ENCODE measurements around the gene AFF3. TPM values are rescaled to one million over a fixed set of nuclear protein-coding genes. Genes with fewer than 3 reads are reported as not detected.

The AFF3 gene
- polyA plus RNA-seq, 3 donors: 22.1 to 24.9 (median 24.2) TPM

GRCh38 chr2:99886418-99886817 is 256.0 kb downstream of the AFF3 start:
- DNase-seq (ENCODE audit: extremely low read depth in 1 of 11, low read depth in 9 of 11, low spot score in 4 of 11): no peak

GRCh38 chr2:99883358-99883757 is 259.0 kb downstream of the AFF3 start:
- DNase-seq (ENCODE audit: extremely low read depth in 1 of 11, low read depth in 9 of 11, low spot score in 4 of 11): peak in 5 of 11 donors; percentile 38 to 73 (median 54)

DNA sequence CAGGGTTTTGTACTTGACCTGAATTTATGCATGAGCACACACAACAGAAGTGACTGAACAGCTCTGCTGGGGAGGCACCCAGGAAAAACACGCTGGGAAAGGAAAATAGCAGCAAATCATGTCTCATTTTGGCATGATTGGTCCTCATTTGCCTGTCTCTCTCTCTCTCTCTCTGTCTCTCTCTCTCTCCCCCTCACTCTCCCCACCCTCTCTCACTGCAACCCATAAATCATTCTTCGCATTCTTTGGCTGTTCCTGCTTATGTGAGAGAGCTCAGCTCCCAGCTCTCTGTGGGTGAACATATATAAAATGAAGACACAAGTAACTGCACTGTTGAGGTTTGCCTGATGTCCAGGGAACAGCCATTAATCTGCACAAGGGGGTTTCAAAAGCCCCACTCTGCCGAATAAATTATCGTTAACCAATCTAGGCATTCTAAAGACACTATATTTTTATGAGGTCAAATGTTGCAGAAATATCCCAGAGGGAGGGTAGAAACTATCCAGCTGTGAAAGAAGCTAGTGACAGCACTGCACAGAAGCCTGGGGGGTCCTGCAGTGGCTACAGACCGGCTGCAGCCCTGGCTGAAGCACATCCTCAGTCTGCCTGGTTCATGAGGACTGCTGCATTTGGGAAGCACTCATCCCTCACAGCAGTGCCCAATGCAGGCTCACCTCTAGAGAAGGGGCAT is 260.3 kb downstream of the AFF3 start:
- peak; percentile 72 to 94 (median 85) for DNase-seq (ENCODE audit: extremely low read depth in 1 of 11, low read depth in 9 of 11, low spot score in 4 of 11)

GRCh38 chr2:99880964-99881294 is 261.5 kb downstream of the AFF3 start:
- no peak for DNase-seq (ENCODE audit: extremely low read depth in 1 of 11, low read depth in 9 of 11, low spot score in 4 of 11)

DNA sequence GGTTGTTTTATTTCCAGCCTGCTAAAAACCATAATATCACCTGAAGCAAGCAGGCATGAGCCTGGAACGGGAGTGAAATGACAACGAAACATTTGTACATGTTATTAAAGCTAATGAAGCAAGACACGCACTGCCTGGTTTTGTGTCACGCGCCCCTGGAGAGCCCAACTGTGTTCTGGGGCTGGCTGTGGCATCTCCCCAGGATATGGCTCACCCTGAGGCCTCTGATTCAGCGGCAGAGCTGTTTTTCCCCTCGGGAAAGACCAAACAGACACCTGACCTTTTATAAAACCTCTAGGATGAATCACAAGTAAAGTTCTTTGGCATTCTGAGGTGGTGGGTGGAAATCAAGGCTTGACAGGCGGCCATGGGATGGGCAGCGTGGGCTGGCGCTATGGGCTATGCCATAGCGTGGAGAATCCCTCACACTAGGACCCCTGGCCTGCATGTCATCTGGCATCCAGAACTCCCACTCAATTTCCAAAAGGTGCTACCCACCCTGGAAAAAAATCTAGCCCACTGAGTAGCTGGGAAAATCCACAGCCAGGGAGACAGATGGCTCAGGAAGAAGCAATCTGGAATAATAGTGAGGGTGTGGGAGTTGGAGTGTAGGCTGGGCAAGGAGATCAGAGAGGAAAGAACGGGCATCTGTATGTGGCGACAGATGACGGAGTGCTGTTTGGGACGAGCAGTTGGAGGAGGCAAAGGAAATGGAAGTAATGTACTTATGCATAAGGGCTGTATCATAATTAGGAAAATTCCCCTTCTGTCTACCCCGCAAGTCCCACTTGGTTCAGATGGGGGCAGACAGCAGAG is 262.0 kb downstream of the AFF3 start:
- no peak for DNase-seq (ENCODE audit: extremely low read depth in 1 of 11, low read depth in 9 of 11, low spot score in 4 of 11)

DNA sequence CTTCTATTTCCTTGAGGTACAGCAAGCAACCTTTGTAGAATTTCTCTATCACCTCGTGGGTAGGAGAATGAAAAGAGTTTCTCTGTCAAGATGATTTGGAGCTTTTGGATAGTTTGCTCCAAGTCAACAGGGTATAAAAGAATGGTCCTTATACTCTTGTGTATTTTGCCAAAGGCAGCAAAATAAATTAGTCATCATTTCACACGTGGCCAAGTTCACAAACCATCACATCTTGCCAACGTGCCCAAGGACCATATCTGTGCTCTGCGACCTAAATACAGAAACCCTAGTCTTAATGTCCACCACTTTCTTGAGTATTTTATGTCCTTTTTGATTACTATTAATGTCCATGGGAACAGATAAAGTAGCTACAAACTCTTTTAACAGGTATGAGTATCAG is 262.9 kb downstream of the AFF3 start:
- DNase-seq (ENCODE audit: extremely low read depth in 1 of 11, low read depth in 9 of 11, low spot score in 4 of 11): no peak

DNA sequence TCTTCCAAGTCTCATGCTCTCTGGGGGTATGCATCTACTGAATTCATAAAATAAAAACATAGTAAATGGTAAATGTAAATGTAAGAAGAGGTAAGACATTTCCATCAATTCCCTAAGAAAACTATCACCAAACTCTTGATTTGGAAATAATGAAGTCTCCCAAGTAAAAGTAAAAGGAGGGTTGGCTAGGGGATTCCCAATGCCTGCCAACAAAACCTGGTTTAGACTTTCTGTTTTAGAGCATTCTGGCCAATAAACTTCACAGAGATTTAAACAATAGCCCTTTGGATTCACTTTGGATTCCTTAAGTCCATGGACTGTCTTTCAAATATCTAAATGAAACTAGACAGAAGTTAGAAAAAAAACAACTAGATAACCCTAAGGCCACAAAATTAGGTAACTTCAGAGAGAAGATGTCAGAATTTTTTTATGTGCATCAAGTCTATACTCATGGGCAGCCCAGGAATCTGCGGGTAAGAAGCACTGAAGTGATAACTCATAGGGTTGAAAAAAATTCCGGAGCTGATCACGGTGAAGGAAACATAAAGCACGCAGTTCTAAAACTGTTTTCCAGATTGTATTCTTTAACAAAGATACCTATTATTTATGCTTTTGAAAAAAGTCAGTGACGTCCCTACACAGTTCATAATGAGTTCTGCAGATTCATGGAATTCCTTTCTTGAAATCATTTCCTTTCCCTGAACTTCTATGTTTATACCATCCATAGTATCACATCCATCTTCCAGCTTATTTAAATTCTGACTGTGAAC is 263.6 kb downstream of the AFF3 start:
- DNase-seq (ENCODE audit: extremely low read depth in 1 of 11, low read depth in 9 of 11, low spot score in 4 of 11): no peak

- no peak for DNase-seq (ENCODE audit: extremely low read depth in 1 of 11, low read depth in 9 of 11, low spot score in 4 of 11)
These were observed 264.4 kb downstream of the AFF3 start for GRCh38 chr2:99877963-99878362.

DNA sequence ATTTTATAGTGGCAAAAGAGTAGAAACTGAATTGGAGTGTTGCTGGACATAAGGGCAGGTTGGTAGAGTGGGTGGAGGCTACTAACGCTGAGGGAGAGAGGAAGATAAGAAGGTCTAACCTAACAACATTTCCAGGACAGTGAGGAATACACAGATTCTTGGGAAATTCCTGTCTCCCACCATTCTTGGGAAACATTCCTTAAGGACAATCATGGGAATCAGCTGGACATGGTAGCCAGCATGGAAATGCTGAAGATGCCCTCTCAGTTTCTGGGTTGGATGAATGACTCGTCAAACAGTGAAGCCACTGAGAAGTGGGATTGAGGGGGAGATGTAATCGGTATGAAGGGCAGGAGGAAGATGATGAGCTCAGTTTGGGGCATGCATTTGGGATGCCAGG is 265.4 kb downstream of the AFF3 start:
- DNase-seq (ENCODE audit: extremely low read depth in 1 of 11, low read depth in 9 of 11, low spot score in 4 of 11): no peak

- DNase-seq (ENCODE audit: extremely low read depth in 1 of 11, low read depth in 9 of 11, low spot score in 4 of 11): no peak
These were observed 266.7 kb downstream of the AFF3 start for GRCh38 chr2:99875627-99876201.

DNA sequence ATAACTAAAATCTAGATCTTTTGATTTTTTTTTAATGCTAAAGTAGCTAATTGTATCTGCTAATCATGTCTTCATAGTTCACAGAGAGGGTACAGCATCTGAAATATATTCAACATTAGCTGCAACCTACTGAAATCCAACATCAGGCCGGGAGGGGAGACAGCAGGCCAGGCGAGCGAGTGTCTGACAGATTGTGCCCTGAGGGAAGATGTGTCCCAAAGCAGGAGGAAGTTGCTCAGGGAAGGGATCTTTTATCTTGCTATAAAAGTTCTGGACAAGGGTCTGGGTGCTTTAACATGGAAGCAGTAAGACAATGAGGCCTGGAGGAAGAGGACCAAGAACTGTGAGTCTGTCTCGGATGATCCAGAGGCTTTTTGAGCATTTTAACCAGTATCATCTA is 274.1 kb downstream of the AFF3 start:
- no peak for DNase-seq (ENCODE audit: extremely low read depth in 1 of 11, low read depth in 9 of 11, low spot score in 4 of 11)

DNA sequence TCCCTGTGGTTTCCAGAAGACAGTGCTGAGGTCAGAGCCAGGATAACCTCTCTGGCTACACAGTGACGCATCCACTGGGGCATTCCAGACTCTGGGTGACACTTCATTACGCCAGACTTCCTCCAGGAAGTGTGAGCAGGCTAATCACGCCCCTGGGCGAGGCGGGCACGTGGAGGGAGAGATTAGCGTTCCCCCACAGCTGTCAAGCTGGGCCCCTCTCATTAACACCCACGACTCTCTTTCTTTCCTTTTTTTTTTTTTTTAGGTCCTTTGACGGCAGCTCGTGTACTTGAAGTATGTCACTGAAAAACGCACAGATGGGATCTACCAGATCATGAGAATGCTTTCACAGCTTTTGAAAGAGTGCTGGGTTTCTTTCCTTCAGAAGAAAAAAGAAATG is 274.6 kb downstream of the AFF3 start:
- no peak for DNase-seq (ENCODE audit: extremely low read depth in 1 of 11, low read depth in 9 of 11, low spot score in 4 of 11)

DNA sequence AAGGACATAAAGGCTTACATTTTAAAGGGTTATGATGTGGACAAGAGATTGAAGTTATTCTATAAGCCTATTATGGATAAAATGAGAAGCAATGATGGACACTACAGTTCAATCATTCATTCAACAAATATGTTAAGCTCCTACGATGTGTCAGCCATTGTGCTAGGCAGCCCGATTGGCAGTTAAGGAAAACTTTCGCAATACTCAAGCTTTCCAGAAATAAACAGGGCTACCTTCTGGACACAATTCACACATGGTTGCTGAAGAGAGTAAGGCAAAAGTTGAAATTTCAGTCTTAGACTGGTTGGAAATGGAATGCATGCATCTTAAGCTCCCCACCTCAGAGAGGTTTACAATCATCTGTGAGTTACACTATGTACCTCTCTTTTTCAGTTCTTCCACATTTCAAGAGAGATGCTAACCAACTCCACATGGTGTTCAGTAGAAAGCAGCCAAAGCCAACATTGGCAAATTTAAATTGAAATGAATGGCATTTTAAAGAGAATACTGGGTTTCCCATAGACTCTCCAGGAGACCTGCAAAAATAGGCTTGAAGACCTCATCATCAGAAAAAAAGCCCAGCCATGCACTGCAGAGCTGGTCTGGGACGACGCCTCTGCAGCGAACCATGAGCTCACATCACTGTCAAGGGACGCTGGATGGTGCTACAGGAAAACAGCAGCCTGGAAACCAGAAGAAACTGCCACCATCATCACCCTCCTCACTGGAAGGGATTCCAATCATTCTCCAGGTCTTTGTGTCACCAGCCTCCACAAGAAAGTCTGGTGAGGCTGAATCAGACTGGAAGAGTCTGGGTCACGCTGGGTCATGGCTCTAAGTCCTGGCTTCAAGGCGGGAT is 276.3 kb downstream of the AFF3 start:
- no peak for DNase-seq (ENCODE audit: extremely low read depth in 1 of 11, low read depth in 9 of 11, low spot score in 4 of 11)

DNA sequence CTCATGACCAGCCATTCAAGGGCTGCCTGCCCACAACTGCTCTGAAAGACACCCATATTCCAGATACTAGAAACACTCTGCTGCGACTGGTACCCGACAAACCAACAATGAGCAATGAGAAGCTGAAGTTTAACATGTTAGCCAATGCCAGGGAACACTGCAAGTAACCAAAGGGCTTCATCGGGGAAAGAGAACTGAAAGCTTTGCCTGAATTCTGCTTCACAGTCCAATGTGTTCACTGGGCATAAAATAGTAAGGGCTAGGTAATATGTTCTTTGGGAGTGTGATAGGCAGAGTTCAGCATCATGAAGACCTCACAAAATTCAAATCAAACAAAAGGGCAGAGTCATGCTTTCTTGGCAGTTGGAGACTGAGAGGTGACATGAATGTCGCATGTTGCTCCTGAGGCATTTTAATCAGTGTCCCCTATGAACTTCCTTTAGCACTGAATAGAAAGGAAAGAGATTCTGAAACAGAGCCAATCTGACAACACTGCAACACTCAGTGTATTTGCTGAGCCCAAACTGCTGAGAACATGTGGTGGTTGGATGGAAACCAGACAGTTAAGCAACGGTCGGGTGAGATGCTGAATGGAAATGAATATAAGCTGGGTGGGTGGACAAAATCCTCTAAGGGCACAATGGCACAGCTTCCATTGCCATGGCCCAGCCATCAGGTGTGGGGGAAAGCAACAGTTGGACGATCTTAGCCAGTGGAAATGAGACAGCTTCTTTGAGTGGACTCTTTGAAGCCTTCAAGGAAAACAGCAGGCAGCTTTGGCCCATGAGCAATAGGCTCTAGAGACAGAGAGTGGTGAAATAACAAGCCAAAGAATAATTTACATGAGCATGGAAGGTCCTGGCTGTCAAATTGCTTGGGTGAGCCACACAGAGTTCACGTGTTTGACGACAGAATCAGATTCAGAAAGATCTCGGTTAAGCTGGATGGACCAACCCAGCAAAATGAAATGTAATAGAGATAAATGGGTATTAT is 277.5 kb downstream of the AFF3 start:
- no peak for DNase-seq (ENCODE audit: extremely low read depth in 1 of 11, low read depth in 9 of 11, low spot score in 4 of 11)

GRCh38 chr2:99863903-99864270 is 278.5 kb downstream of the AFF3 start:
- no peak for DNase-seq (ENCODE audit: extremely low read depth in 1 of 11, low read depth in 9 of 11, low spot score in 4 of 11)

- DNase-seq (ENCODE audit: extremely low read depth in 1 of 11, low read depth in 9 of 11, low spot score in 4 of 11): no peak
These were observed 279.0 kb downstream of the AFF3 start for GRCh38 chr2:99863236-99863902.

DNA sequence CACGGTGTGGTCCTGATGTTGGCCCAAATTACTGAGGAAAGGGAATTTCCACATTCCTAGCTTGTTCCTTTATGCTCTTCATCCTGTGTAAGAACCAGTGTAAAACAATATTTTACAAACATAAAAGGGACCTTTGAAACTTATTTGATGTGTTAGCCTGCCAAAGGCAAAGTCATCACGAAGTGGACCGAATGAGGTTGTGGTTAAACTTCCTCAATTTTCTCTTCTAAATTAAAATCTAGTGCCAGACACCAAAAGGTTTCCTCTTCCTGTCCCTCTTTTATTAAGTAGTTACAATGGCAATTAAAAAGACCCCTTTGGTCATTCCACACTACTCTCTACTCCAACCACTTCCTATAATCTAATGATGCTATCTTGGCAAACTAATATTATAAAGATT is 279.8 kb downstream of the AFF3 start:
- no peak for DNase-seq (ENCODE audit: extremely low read depth in 1 of 11, low read depth in 9 of 11, low spot score in 4 of 11)

Measured in renal cortex interstitium (tissue), 11 donors.